Right renal pelvis (tissue), 4 donors: ENCODE measurements around the gene KLK13. TPM values are rescaled to one million over a fixed set of nuclear protein-coding genes. Genes with fewer than 3 reads are reported as not detected.
A peak's percentile ranks its signal among the peaks of the same experiment; 100 is the strongest.

Source experiments
- DNase-seq, 4 donors: peaks; one replicate each; pipeline ENCODE4 v3.0.0-alpha.2; 2013; ENCODE audit warnings: low read depth in 4 of 4, low spot score in 3 of 4, missing footprints in 1 of 4
- polyA plus RNA-seq, 4 donors: library from polyadenylated mRNA; unstranded; fragments of 120-200 nt; gene quantifications; one replicate each; pipeline ENCODE4 v1.2.1, GENCODE V29; 2013; ENCODE audit not compliant: insufficient read length in 4 of 4

Gene KLK13, protein sequence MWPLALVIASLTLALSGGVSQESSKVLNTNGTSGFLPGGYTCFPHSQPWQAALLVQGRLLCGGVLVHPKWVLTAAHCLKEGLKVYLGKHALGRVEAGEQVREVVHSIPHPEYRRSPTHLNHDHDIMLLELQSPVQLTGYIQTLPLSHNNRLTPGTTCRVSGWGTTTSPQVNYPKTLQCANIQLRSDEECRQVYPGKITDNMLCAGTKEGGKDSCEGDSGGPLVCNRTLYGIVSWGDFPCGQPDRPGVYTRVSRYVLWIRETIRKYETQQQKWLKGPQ
- polyA plus RNA-seq = under 1 TPM; 0.20 to 0.55 (median 0.52) TPM

DNA sequence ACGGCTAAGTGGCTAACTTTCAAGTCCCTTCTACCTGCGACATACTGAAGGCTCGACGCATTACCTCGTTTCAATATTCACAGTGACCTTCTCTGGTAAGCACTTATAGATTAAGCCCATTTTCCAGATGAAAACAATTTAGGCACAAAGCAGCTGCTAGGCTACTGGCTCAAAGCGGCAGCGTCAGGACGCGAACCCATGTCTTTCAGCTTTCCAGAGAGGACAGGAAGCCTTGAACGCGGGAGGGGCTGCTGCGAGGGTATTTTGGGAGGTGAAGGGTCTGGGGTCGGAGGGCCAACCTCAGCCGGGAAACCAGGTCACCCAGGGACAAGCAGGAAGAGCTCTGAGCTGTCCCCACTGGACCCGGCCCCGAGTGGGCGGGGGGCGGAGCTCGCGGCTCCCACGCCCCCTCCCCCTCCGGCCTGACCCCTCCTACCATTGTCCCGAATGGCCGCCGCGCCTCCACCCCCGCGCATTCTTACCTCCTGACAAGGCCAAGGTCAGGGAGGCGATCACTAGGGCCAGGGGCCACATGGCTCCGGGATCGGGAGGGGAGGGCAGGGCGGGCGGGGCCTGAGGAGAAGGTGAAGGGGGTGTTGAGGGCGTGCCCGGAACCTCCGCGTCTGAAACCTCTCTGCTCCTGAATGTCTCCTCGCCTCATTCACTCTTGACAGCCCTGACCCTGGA is at the start of gene KLK13:
KLK13 (minus strand) TSS at position 559 of the 687 bp plus-strand sequence; CDS start at position 534, 25 bp downstream.
- no peak for DNase-seq

- DNase-seq = no peak
These were observed 49.3 kb upstream of the KLK13 start for GRCh38 chr19:51114087-51114729.

- no peak for DNase-seq
These were observed 46.7 kb upstream of the KLK13 start for GRCh38 chr19:51111606-51112005.

DNA sequence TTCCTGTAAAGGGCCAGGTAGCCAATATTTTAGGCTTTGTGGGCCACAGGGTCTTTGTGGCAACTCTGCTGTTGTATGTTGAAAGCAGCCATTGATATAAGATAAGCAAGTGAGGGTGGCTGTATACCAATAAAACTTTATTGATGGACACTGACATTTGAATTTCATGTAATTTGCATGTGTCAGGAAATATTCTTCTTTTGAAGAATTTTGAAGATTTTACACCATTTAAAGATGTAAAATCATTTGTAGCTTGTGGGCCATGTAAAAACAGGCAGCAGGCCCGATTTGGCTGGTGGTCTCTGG is 45.7 kb upstream of the KLK13 start:
- DNase-seq = no peak

DNA sequence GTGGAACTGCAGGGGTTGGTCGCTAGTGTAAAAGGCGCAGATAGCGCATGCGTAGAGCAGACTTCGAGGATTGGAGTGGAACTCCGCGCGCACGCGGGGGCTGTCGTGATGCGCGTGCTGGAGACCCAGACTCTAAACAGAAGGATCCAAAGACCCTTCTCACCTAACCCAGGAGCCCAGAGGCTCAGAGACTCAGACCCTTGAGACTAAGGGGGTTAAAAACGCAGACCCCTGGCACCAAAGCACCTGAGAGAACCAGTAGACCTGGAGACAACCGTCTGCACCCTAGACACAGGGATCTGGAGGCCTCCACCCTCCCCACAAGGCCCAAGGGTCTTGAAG is 43.9 kb upstream of the KLK13 start:
- no peak for DNase-seq

GRCh38 chr19:51108066-51108804 is 43.3 kb upstream of the KLK13 start, which contains the start of gene CTU1:
Gene CTU1 (minus strand): TSS chr19:51108409. CDS start chr19:51104569, 3,840 bp downstream.
- DNase-seq = peak; percentile 95 to 98 (median 96)

GRCh38 chr19:51107406-51108065 is 42.6 kb upstream of the KLK13 start:
- no peak for DNase-seq

GRCh38 chr19:51103926-51104341 is 39.0 kb upstream of the KLK13 start:
- no peak for DNase-seq

- DNase-seq = no peak
These were observed 38.1 kb upstream of the KLK13 start for GRCh38 chr19:51102991-51103390.

GRCh38 chr19:51101171-51101865 is 36.4 kb upstream of the KLK13 start:
- no peak for DNase-seq

- DNase-seq = no peak
These were observed 35.7 kb upstream of the KLK13 start for GRCh38 chr19:51100601-51101000.

DNA sequence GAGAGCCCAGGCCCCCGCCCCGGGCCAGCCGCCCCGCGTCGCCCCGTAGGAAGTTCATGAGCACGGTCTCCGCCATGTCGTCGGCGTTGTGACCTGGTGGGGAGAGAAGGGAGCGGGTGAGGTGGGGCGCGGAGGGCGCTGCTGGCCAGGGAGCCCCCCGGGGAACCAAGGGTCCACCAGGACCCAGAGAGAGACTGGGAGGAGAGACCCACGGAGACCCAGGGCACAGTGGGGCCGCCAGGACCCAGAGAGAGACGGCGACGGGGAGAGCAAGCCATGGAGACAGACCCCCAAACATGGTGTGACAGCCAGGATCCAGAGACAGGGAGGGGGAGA is 34.1 kb upstream of the KLK13 start:
- DNase-seq = no peak

DNA sequence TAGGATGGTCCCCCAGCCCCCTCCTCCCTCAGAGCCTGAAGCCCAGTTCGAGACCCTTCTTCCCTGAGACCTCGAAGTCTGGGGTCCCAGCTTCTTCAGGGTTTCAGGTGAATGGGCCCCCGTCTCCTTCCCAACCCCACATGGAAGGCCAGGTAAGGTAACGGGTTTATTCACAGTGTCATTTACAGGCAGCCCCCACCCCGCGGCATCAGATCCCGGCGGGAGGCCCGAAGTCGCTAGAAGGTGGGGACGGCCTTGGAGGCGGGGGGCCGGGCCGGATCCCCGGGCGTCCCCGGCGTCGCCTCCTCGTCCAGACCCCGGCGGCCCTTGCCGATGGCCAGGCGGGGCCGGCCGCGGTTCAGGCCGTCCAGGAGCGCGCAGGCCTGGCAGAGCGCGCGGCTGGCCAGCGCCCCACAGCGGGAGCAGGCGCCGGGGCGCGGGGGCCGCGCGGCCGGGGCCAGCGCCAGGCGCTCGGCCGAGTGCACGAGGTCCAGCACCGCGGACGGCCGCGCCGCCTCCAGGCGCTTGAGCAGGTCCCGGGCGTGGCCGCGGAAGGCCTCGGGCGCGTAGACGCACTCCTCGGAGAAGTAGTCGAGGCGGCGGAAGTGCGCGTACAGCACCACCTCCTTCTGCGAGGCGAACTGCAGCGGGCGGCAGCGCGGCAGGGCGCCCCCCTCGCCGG is 33.6 kb upstream of the KLK13 start:
- peak in 2 of 4 donors; percentile 38 to 40 for DNase-seq

GRCh38 chr19:51097796-51098195 is 32.9 kb upstream of the KLK13 start:
- DNase-seq = no peak

- DNase-seq = no peak
These were observed 32.4 kb upstream of the KLK13 start for GRCh38 chr19:51097166-51097738.

DNA sequence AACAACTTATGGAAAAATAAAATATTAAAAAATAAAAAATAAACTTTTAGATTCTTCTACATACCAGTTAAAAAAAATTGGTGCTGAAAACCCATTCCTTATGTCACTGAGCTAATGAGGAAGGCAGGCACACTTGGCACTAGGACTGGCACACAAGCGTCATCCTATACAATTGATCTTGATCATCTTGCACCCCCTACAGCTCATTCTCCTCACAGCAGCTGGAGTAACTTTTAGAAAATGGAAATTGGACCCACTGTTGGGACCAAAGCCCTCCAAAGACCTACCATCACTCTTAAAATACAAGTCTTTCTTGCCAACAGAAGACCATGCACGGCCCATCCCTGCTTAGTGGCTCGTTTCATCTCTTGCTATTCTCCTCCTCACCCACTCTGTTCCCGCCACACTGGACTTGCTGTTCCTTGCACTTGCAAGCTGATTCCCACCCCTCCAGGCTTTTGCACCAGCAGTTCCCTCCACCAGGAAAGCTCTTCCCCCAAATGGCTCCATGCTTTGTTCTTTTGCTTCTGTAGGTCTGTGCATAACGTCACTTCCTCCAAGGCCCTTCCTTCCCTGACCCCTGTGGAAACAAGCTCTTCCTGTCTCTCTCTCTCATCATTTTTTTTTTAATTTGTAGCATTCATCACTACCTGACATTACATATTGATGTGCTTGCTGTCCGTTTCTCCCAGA is 31.7 kb upstream of the KLK13 start:
- no peak for DNase-seq

- peak in 1 of 4 donors; percentile 23 for DNase-seq
These were observed 29.9 kb upstream of the KLK13 start for GRCh38 chr19:51094696-51095279.
